Neural crest cell (in vitro differentiated cells): Measurements from ENCODE around the gene FRMD4B. TPM values are rescaled to one million over a fixed set of nuclear protein-coding genes. Genes with fewer than 3 reads are reported as not detected.

Experiments
- DNase-seq: peaks from one replicate; pipeline ENCODE4 v3.0.0; 2021; ENCODE audit warnings: low read depth, mixed read lengths, low spot score
- H3K27ac Mint-ChIP-seq: one replicate; pipeline ENCODE4 v1.8.0; 2021; ENCODE audit warnings: mild to moderate bottlenecking, mixed read lengths; ENCODE audit not compliant: unreplicated experiment
- H3K27me3 Mint-ChIP-seq: 2 replicates; pipeline ENCODE4 v1.8.0; 2021; ENCODE audit warnings: low read depth, mild to moderate bottlenecking, mixed read lengths
- H3K36me3 Mint-ChIP-seq: 2 replicates; pipeline ENCODE4 v1.8.0; 2021; ENCODE audit warnings: low read depth, mild to moderate bottlenecking, mixed read lengths
- H3K4me1 Mint-ChIP-seq: 2 replicates; pipeline ENCODE4 v1.8.0; 2021; ENCODE audit warnings: mixed read lengths
- H3K4me3 Mint-ChIP-seq: one replicate; pipeline ENCODE4 v1.8.0; 2021; ENCODE audit warnings: mild to moderate bottlenecking, mixed read lengths
- H3K9me3 Mint-ChIP-seq: 2 replicates; pipeline ENCODE4 v1.8.0; 2021; ENCODE audit warnings: mixed read lengths
- CTCF ChIP-seq: fragments of 200-600 bp; sonication (generic); conservative IDR thresholded peaks from 2 replicates; pipeline ENCODE4 v1.5.0; 2021; ENCODE audit warnings: antibody characterized with exemption, mild to moderate bottlenecking
- total RNA-seq: library from RNA; stranded (reverse); gene quantifications from 2 replicates; pipeline ENCODE4 v1.2.1, GENCODE V29; 2021

FRMD4B gene
- total RNA-seq, 1 donor from 2014 or later, result 17.2 TPM

DNA sequence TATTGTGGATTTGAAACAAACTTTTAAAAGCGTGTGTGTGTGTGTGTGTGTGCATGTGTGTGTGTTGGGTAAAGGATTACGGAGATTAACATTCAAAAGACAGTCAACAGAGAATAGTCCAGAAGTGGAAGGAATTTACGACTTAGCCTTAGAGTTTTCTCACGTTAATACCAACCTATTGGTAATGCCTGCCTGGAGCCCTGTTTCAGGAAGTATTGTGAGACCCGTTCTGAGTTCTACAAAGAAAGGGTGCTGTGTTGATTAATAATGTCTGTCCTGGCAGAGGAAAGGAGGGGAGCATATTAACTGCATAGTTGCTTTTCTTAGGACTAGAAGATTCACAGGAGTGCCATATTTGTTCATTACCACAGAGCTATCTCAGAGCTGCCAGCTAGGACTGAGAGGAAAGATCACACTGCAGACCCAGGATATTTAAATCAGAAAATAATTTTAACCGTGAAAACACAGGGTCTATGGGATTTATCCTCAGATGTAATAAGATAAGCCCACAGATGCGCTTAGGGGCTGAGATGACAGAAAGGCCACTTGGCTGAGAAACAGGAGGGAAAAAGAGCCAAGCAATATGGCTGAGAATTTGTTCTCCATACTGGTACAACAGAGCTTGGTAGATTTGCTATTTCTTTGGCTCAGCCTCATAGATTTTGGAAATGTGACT is 40.5 kb upstream of the FRMD4B start:
- no peaks in the 10 kb centered on the region for H3K4me1 Mint-ChIP-seq
- H3K4me3 Mint-ChIP-seq, result no peak overlapping the region
- H3K27me3 Mint-ChIP-seq, result no peaks in the 10 kb centered on the region
- no peak for TF ChIP-seq CTCF
- H3K36me3 Mint-ChIP-seq, result no peaks in the 10 kb centered on the region
- H3K27ac Mint-ChIP-seq, result no peak overlapping the region
- H3K9me3 Mint-ChIP-seq, result no peaks in the 10 kb centered on the region
- DNase-seq, result no peak

GRCh38 chr3:69425249-69425648 is 39.4 kb upstream of the FRMD4B start:
- H3K27ac Mint-ChIP-seq, result no peak overlapping the region
- DNase-seq, result peak; percentile 14
- no peaks in the 10 kb centered on the region for H3K27me3 Mint-ChIP-seq
- peak; percentile 72 for TF ChIP-seq CTCF
- H3K9me3 Mint-ChIP-seq, result no peaks in the 10 kb centered on the region
- H3K36me3 Mint-ChIP-seq, result no peaks in the 10 kb centered on the region
- H3K4me1 Mint-ChIP-seq, result no peaks in the 10 kb centered on the region
- no peak overlapping the region for H3K4me3 Mint-ChIP-seq

DNA sequence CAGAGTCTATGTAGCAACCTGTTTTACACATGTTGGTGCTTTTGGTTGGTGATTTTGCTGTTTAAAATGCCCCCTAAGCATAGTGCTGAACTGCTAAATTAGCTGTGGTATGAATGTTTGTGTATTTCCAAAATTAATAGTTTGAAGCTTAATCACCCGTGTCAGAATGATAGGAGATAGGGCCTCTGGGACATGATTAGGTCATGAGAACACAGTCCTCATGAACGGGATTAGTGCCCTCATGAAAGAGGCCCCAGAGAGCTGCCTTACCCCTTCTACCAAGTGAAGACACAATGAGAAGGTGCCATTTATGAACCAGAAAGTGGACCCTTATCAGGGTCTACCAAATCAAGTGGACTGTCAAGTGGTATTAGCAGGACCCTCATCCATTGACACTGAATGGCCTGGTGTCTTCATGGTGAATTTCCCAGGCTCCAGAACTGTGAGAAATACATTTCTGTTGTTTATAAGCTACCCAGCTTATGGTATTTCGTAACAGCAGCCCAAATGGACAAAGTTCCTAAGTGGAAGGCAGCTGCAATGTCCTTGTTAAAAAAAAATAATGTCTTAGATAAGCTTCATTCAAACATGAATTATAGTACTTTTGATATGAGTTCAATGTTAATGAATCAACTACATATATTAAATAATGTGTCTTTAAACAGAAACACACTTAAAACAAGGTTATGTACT is 37.7 kb upstream of the FRMD4B start:
- no peaks in the 10 kb centered on the region for H3K36me3 Mint-ChIP-seq
- DNase-seq, result no peak
- H3K4me1 Mint-ChIP-seq, result no peaks in the 10 kb centered on the region
- no peak overlapping the region for H3K27ac Mint-ChIP-seq
- H3K9me3 Mint-ChIP-seq, result no peaks in the 10 kb centered on the region
- H3K27me3 Mint-ChIP-seq, result no peaks in the 10 kb centered on the region
- no peak overlapping the region for H3K4me3 Mint-ChIP-seq
- no peak for TF ChIP-seq CTCF

DNA sequence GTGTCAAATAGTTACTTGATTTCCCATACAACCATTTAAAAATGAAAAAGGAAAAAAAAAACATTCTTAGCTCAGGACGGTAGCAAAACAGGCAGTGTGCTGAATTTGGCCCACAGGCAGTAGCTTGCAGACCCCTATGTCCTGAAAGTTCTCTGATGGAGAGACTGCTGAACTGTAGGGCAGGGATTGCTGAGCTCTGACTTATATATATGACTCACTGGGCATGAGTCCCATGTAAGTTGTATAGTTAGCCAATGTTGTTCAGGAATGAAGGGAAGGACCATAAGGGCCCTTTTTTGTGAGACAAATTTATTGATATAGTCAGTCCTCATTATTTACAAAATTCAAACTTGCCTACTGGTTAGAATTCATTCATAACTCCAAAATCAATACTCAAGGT is 36.9 kb upstream of the FRMD4B start:
- DNase-seq, result no peak
- Mint-ChIP-seq H3K36me3 (no peaks in the 10 kb centered on the region), H3K9me3 (no peaks in the 10 kb centered on the region), H3K4me3 (no peak overlapping the region), H3K27me3 (no peaks in the 10 kb centered on the region), H3K4me1 (peaks cover 3% of the 10 kb centered on the region), H3K27ac (no peak overlapping the region)
- TF ChIP-seq CTCF, result no peak

DNA sequence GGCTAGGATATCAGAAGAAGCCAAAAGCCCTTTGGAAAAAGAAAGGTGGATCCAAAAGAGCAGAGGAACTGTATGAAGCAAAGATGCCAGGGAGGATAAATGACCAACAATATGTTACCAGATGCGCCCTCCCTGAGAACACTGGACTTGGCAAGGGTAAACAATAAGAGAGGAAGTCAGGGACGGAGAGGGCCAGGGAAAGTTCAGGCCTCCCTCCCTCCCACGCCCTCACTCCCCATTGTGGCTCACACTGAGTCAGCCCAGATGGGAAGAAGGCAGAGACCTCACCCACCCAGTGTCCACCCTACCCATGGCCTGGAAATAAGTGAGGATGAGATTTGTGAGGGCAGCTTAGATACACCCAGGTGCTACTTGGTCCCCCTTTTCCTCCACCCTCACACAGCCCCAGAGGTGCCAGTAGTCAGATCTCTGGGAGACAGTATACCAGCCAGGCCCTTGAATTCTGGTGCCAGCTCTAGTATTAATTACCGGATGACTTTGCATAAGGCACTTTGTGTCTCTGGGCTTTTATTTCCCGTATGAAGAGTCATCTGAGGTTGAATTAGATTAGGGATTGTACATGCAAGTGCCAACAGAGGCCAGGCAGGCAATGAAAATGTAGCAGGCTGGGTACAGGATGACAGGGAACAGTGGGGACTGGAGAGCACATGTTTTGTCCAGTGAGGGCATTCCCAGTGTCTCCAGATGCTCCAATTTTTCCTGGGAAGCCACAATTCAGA is 35.1 kb upstream of the FRMD4B start:
- Mint-ChIP-seq H3K4me3 (no peak overlapping the region), H3K9me3 (no peaks in the 10 kb centered on the region), H3K4me1 (peaks cover 12% of the 10 kb centered on the region), H3K27me3 (no peaks in the 10 kb centered on the region), H3K36me3 (no peaks in the 10 kb centered on the region), H3K27ac (no peak overlapping the region)
- no peak for TF ChIP-seq CTCF
- DNase-seq, result no peak
